Fibroblast of villous mesenchyme (primary cell): ENCODE results near the gene QRFP. TPM values are rescaled to one million over a fixed set of nuclear protein-coding genes. Genes with fewer than 3 reads are reported as not detected.

Source experiments
- DNase-seq: peaks from one replicate; pipeline ENCODE4 v3.0.0-alpha.2; 2010; ENCODE audit warnings: low read depth
- H3K4me3 ChIP-seq: 2 replicates; pipeline ENCODE4 v1.5.1; 2011; ENCODE audit warnings: low read depth, mild to moderate bottlenecking, low read length
- CTCF ChIP-seq: IDR thresholded peaks from 2 replicates; pipeline ENCODE4 v1.5.1; 2012; ENCODE audit warnings: low read depth, mild to moderate bottlenecking, low read length; ENCODE audit not compliant: insufficient read depth
- total RNA-seq: library from RNA; depleted of rRNA; stranded (reverse); fragments of >200 nt; gene quantifications from 2 replicates; pipeline ENCODE4 v1.2.3, GENCODE V29; 2012

The QRFP gene
- total RNA-seq, 1 donor, result not detected

- no peak for TF ChIP-seq CTCF
- DNase-seq, result no peak
- no peak overlapping the region for H3K4me3 ChIP-seq
Measured at GRCh38 chr9:130922893-130923610, 26.4 kb upstream of the QRFP start.

GRCh38 chr9:130921989-130922892, 25.6 kb upstream of the QRFP start:
- H3K4me3 ChIP-seq, result no peak overlapping the region
- TF ChIP-seq CTCF, result no peak
- DNase-seq, result no peak

- TF ChIP-seq CTCF, result no peak
Measured at GRCh38 chr9:130921300-130921988, 24.8 kb upstream of the QRFP start.

GRCh38 chr9:130920762-130921299, 24.2 kb upstream of the QRFP start:
- no peak for TF ChIP-seq CTCF
- DNase-seq, result no peak
- H3K4me3 ChIP-seq, result no peak overlapping the region

More at GRCh38 chr9:130921300-130921988, 24.8 kb upstream of the QRFP start:
- DNase-seq, result no peak
- no peak overlapping the region for H3K4me3 ChIP-seq

- no peak for DNase-seq
- no peak for TF ChIP-seq CTCF
- no peak overlapping the region for H3K4me3 ChIP-seq
Measured at GRCh38 chr9:130920233-130920632, 23.6 kb upstream of the QRFP start.

- no peak for TF ChIP-seq CTCF
- H3K4me3 ChIP-seq, result no peak overlapping the region
- DNase-seq, result no peak
Measured at GRCh38 chr9:130919559-130920145, 23.0 kb upstream of the QRFP start.
